ENCODE measurements around the gene ASCL5.
A peak's percentile ranks its signal among the peaks of the same experiment; 100 is the strongest.

The ASCL5 gene

DNA sequence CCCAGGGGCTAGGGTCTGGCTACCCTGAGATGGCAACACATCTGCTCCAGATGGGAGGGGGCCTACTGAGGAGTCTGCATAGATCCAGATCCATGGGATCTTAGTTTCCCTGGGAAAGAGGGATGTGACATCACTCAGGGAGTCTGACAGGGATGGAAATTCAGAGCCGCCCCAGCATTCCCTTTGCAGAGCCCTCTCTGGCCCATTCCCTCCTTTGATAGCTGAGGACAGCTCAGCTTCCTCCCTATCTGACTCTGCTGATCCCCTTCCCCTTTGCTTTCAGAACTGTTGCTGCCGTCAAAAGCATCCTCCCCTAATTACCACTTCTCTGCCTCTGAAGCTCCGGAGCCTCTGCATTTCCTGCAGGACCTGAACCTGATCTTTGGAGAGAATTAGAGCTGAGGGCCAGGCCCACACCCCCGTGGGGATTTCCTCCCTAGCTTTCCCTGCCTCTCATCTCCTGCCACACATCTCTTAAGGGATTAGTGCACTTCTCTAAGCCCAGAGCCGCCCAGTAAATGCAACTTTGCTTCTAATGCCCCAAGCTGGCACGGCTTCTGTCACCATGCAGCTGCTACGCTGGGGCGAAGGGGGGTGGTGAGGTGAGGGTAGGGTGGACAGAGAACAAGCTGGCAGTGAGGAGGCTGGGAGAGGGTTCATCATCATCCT is 9.5 kb upstream of the ASCL5 start:
- H3F3A ChIP-seq (ENCODE audit: insufficient read depth, low read length): no peaks in the 10 kb centered on the region
- no peak for DNase-seq
- H4K20me1 ChIP-seq (ENCODE audit: insufficient read depth, low read length): no peaks in the 10 kb centered on the region
- no peaks in the 10 kb centered on the region for H3K79me2 ChIP-seq (ENCODE audit: low read length)
- no peak overlapping the region for H3K27ac ChIP-seq (ENCODE audit: low read length)
- no peaks in the 10 kb centered on the region for H3K27me3 ChIP-seq (replicated peaks; ENCODE audit: insufficient read depth, low read length)
- H3K9ac ChIP-seq (ENCODE audit: low read length): no peak overlapping the region
- H3K4me2 ChIP-seq (ENCODE audit: low read depth, low read length): no peak overlapping the region
- no peak overlapping the region for H2AFZ ChIP-seq (ENCODE audit: low read length)
- no peaks in the 10 kb centered on the region for H3K9me2 ChIP-seq (replicated peaks; ENCODE audit: insufficient read depth, low read length)
- no peaks in the 10 kb centered on the region for H3K4me1 ChIP-seq (ENCODE audit: low read length)
- no peak for TF ChIP-seq EZH2phosphoT487 (IDR thresholded peaks at IDR 0.05; ENCODE audit: low read length)
- H3K36me3 ChIP-seq (replicated peaks; ENCODE audit: insufficient read depth, low read length): no peaks in the 10 kb centered on the region
- H3K9me3 ChIP-seq (replicated peaks; ENCODE audit: insufficient read depth, low read length): no peaks in the 10 kb centered on the region
- no peak overlapping the region for H3K4me3 ChIP-seq (ENCODE audit: low read length)

DNA sequence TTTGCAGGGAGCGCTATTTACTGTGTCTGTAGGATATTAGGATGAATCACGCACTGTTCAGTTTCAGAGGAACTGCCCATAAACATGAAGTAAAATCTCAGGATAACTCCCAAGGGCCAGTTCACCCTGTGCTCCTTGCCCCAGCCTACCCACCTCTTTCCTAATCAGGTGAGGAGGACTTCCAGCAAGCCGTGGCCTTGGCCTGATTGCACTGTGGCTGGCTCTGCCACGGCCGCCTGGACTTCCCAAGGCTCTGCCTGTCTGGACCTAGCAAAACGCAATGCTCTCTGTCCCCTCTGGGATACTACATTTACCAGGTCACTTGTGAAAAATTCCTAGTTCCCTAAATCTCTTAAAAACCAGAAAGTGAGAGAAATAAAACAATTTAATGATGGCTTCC is 7.4 kb upstream of the ASCL5 start:
- TF ChIP-seq, protein P1, sequence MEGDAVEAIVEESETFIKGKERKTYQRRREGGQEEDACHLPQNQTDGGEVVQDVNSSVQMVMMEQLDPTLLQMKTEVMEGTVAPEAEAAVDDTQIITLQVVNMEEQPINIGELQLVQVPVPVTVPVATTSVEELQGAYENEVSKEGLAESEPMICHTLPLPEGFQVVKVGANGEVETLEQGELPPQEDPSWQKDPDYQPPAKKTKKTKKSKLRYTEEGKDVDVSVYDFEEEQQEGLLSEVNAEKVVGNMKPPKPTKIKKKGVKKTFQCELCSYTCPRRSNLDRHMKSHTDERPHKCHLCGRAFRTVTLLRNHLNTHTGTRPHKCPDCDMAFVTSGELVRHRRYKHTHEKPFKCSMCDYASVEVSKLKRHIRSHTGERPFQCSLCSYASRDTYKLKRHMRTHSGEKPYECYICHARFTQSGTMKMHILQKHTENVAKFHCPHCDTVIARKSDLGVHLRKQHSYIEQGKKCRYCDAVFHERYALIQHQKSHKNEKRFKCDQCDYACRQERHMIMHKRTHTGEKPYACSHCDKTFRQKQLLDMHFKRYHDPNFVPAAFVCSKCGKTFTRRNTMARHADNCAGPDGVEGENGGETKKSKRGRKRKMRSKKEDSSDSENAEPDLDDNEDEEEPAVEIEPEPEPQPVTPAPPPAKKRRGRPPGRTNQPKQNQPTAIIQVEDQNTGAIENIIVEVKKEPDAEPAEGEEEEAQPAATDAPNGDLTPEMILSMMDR (IDR thresholded peaks at IDR 0.05; ENCODE audit: low read length): no peak
- TF ChIP-seq EZH2phosphoT487 (IDR thresholded peaks at IDR 0.05; ENCODE audit: low read length) (no peak), EZH2 (optimal IDR thresholded peaks at IDR 0.05; ENCODE audit: low read depth, low read length) (no peak)
- Histone ChIP-seq H3F3A (ENCODE audit: insufficient read depth, low read length) (no peaks in the 10 kb centered on the region), H3K79me2 (ENCODE audit: low read length) (no peaks in the 10 kb centered on the region), H3K9me3 (replicated peaks; ENCODE audit: insufficient read depth, low read length) (no peaks in the 10 kb centered on the region), H3K27ac (ENCODE audit: low read length) (no peak overlapping the region), H3K36me3 (replicated peaks; ENCODE audit: insufficient read depth, low read length) (no peaks in the 10 kb centered on the region), H3K27me3 (replicated peaks; ENCODE audit: insufficient read depth, low read length) (no peaks in the 10 kb centered on the region), H4K20me1 (ENCODE audit: insufficient read depth, low read length) (no peaks in the 10 kb centered on the region), H3K9me2 (replicated peaks; ENCODE audit: insufficient read depth, low read length) (no peaks in the 10 kb centered on the region), H3K4me2 (ENCODE audit: low read depth, low read length) (no peak overlapping the region), H2AFZ (ENCODE audit: low read length) (no peak overlapping the region), H3K4me3 (ENCODE audit: low read length) (no peak overlapping the region), H3K9ac (ENCODE audit: low read length) (no peak overlapping the region), H3K4me1 (ENCODE audit: low read length) (no peaks in the 10 kb centered on the region)
- DNase-seq: no peak

DNA sequence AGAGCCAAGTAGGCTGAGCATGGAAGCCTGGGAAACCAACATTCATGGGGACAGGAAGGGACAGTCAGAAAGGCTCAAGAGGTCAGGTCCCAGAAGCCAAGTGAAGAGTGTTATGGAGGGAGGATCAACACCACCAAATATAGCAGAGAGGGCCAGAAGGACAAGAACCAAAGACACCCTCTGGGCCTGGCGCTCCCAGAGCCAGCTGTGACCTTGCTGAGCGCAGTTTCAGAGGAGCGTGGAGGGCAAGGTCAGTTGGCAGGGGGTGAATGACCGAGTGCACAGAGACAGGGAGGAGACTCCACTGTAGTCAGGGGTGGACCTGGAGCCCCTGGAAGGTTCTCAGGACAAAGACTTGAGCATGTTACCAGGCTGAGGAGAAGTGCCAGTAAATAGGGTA is 4.4 kb upstream of the ASCL5 start:
- H3K4me2 ChIP-seq (ENCODE audit: low read depth, low read length): no peak overlapping the region
- H2AFZ ChIP-seq (ENCODE audit: low read length): no peak overlapping the region
- no peaks in the 10 kb centered on the region for H3K9me2 ChIP-seq (replicated peaks; ENCODE audit: insufficient read depth, low read length)
- H3K79me2 ChIP-seq (ENCODE audit: low read length): no peaks in the 10 kb centered on the region
- no peak overlapping the region for H3K4me3 ChIP-seq (ENCODE audit: low read length)
- no peaks in the 10 kb centered on the region for H3F3A ChIP-seq (ENCODE audit: insufficient read depth, low read length)
- H3K27ac ChIP-seq (ENCODE audit: low read length): no peak overlapping the region
- no peaks in the 10 kb centered on the region for H3K36me3 ChIP-seq (replicated peaks; ENCODE audit: insufficient read depth, low read length)
- no peaks in the 10 kb centered on the region for H4K20me1 ChIP-seq (ENCODE audit: insufficient read depth, low read length)
- H3K27me3 ChIP-seq (replicated peaks; ENCODE audit: insufficient read depth, low read length): no peaks in the 10 kb centered on the region
- no peaks in the 10 kb centered on the region for H3K9me3 ChIP-seq (replicated peaks; ENCODE audit: insufficient read depth, low read length)
- DNase-seq: no peak
- H3K4me1 ChIP-seq (ENCODE audit: low read length): peaks cover 11% of the 10 kb centered on the region
- H3K9ac ChIP-seq (ENCODE audit: low read length): no peak overlapping the region
- TF ChIP-seq, protein P1 (IDR thresholded peaks at IDR 0.05; ENCODE audit: low read length): no peak
- TF ChIP-seq EZH2 (optimal IDR thresholded peaks at IDR 0.05; ENCODE audit: low read depth, low read length): no peak
- TF ChIP-seq EZH2phosphoT487 (IDR thresholded peaks at IDR 0.05; ENCODE audit: low read length): no peak

DNA sequence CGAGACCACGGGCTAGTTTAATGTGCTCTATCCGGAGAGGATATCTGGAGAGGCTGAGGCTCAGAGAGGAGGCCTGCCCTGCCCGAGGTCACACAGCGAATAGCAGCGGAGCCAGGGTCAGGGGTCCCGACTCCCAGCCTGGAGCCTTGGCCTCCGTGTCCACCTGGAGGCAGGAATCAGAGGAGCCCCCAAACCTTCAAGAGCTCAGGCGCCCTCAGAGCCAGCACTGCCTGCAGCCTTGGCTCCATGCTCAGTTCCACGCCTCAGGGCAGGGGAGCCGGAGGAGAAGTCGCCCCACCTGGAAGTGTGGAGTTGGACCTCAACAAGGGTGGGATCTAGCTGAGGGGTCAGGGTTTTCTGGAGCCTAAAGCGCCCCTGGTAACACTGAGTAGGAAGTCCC is 2.0 kb upstream of the ASCL5 start:
- Histone ChIP-seq H2AFZ (ENCODE audit: low read length) (no peak overlapping the region), H3K4me2 (ENCODE audit: low read depth, low read length) (peak overlapping the region; percentile 40; the same call in 1 of the 2 replicates), H3K9ac (ENCODE audit: low read length) (no peak overlapping the region), H3K27me3 (replicated peaks; ENCODE audit: insufficient read depth, low read length) (no peaks in the 10 kb centered on the region), H3K27ac (ENCODE audit: low read length) (no peak overlapping the region), H3K4me3 (ENCODE audit: low read length) (no peak overlapping the region), H3K36me3 (replicated peaks; ENCODE audit: insufficient read depth, low read length) (no peaks in the 10 kb centered on the region), H3K9me2 (replicated peaks; ENCODE audit: insufficient read depth, low read length) (no peaks in the 10 kb centered on the region), H3K9me3 (replicated peaks; ENCODE audit: insufficient read depth, low read length) (no peaks in the 10 kb centered on the region), H3K4me1 (ENCODE audit: low read length) (peaks cover 11% of the 10 kb centered on the region), H3K79me2 (ENCODE audit: low read length) (no peaks in the 10 kb centered on the region), H4K20me1 (ENCODE audit: insufficient read depth, low read length) (no peaks in the 10 kb centered on the region), H3F3A (ENCODE audit: insufficient read depth, low read length) (no peaks in the 10 kb centered on the region)
- DNase-seq: no peak
- TF ChIP-seq EZH2 (optimal IDR thresholded peaks at IDR 0.05; ENCODE audit: low read depth, low read length) (no peak), EZH2phosphoT487 (IDR thresholded peaks at IDR 0.05; ENCODE audit: low read length) (no peak)
- TF ChIP-seq, protein P1 (IDR thresholded peaks at IDR 0.05; ENCODE audit: low read length): no peak
